ENCODE measurements around the gene DPP4.
"Not testable (repeated sequence)": the region's sequence is repeated elsewhere in the genome, so short reads cannot be mapped to it uniquely, and the experiment has no call there.

The DPP4 gene

DNA sequence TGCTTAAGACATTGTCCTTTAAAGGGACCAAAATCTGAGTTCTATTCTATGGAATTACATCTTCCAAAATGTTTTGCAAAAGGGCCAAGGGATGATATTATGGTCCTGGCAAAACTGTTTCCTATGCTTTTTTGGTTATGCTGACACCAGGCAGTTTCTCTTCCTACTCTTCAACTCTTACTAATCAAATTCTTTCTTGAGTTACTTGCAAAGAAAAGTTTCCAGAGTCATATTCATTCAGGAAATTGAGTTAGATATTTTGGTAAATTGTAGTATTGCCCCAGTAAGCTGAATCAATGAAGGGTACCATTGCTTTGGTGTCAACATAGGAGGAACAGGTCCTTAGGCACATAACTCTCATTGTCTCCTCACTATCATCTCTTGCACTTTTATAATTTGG, 118.8 kb downstream of the DPP4 start:
- DNase-seq (ENCODE audit: low read depth in 3 of 3), result no peak

DNA sequence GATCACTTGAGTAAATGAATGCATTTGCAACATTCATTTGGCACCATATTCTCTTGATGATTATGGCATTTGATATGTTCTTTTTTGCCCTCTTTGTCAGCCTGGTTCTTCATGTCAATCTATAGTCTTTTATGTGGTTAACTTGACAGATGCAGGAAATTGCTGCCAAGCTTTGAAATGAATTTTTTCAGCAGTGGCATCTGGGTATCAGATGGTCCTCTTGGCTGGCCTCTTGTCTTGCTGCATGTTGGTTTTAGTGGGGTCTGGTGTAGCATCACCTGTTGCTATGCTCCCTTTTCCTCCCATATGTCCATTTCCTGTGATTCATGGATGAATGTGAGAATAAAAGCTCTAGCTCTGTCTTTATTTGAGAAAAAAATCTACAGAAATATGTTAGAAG, 119.9 kb downstream of the DPP4 start:
- DNase-seq (ENCODE audit: low read depth in 3 of 3), result no peak

DNA sequence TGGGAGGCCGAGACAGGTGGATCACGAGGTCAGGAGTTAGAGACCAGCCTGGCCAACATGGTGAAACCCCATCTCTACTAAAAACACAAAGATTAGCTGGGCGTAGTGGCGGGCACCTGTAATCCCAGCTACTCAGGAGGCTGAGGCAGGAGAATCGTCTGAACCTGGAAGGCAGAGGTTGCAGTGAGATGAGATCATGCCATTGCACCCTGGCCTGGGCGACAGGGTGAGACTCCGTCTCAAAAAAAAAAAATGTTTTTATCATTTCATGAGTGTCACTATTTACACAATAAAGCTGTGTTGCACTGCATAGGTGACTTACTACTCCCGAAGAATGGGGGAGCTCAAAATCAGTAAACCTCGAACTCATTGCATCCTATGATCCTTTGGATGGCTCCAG, 120.6 kb downstream of the DPP4 start:
- not testable (repeated sequence) for DNase-seq (ENCODE audit: low read depth in 3 of 3)

DNA sequence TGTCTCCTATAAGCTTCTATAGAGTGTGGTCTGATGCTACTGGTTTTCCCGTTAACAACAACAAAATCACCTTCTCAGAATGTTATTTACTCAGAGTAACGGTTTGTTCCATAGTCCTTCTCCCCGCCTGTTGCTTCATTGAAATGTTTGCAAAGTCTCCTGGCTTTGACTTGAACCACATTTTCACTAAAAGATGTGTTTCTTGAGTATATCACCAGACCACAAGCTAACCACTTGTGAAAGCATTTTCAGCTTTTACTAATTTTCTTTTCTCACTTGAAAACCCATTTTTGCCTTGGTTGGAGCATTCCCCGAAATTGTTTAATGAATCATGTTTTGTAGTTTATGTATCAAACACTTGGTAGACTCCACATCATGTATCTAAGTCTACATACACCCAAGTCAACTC, 121.2 kb downstream of the DPP4 start:
- no peak for DNase-seq (ENCODE audit: low read depth in 3 of 3)

DNA sequence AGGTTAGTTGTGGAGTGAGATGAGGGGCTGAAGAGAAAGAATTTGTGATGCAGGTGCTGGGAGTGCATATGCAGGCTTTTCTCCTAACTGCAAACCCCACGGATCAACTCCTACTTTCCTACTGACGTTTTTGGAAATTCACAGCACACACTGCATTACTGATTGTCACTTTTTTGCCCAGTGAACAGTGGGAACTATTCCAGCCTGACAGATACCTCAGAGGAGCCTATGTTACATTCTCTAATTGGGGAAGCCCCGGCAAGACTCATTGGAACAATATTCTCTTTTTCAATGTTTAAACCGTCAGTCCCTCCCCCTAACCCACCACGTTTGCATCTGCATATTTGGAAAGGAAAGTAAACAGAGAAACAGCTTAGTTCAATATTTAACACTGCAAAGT, 126.2 kb downstream of the DPP4 start:
- DNase-seq (ENCODE audit: low read depth in 3 of 3), result no peak

DNA sequence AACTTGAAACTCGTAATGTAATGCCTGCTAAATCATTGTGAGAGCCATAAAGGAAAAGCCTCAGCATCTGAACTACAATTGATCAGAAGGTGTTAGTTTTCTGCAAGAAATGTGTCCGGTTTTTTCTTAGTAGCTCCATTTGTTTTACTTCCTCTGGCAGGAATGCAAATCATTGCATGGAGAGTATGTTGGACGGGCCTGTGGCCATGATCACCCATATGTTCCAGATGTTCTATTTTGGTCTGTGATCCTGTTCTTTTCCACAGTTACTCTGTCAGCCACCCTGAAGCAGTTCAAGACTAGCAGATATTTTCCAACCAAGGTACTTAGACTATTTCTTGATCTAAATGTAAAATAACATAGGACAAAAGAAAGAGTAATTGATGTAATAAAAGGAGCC, 126.6 kb downstream of the DPP4 start:
- no peak for DNase-seq (ENCODE audit: low read depth in 3 of 3)

DNA sequence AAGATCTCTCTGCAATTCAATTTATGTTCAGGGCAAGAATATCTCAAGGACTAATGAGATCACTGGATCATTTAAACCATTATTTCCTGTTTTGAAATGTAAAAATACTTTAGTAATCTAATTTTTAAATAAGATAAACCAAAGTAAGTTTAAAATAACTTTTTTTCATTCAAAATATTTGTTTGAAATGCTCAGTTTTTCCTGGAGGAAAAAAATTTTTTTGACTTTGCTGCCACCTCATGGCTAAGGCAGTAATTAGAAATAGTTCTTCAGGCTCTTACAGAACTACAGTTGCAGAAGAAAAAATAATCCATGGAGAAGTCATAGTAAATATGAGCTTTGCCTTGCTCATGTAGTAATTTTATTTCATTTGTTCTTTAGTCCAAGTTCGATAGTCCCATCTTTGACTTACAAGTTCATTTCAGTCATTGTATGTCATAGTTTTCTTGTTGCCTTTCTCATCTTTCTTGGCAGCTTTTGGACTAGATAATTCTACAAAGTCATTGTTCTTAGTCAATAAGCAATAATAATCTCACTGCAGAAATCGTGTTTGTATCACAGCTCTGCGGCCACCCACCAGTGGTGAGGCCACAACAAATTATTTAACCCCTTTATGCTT, 127.4 kb downstream of the DPP4 start:
- no peak for DNase-seq (ENCODE audit: low read depth in 3 of 3)

DNA sequence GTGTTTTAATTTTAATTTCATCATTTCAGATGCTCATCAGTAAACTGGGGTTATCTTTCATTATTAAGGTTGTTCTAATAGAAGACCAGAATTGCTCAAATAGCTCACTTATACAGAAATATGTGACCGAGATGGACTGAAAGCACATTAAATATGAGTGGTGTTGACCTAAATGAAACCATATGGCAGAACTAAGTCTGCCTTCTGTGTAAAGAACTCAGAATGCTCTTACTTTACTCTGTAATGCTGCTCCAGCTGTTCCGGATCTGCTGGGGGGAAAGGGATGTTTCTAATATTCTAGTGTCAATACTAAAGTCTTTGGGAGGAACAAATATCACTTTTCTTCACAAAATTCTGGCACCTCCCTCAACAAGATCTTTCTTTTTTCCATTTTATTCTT, 131.0 kb downstream of the DPP4 start:
- no peak for DNase-seq (ENCODE audit: low read depth in 3 of 3)

All from stimulated activated CD4-positive, alpha-beta T cell treated with anti-CD3 and anti-CD28 coated beads, TNF-alpha, amount 100 ng/mL, for 4 hours (primary cell).